HL-60/S4 treated with phorbol 12-myristate 13-acetate at 8.2 ng/mL for 4 days and 3 days (cell line): ENCODE data around the gene KANSL2.
"Not testable (repeated sequence)": the region's sequence is repeated elsewhere in the genome, so short reads cannot be mapped to it uniquely, and the experiment has no call there.

ENCODE experiments used
- in situ Hi-C: fragments of 300-500 bp; cut with MboI; formaldehyde crosslinking; loops from 2 replicates; pipeline ENCODE4 v1.15.0; 2022; ENCODE audit warnings: low sequenced_read_pairs

The KANSL2 gene

GRCh38 chr12:48686037-48686595 is 4.1 kb upstream of the KANSL2 start:
- in situ Hi-C loops, result no loop called here

GRCh38 chr12:48683534-48683933 is 1.5 kb upstream of the KANSL2 start:
- in situ Hi-C loops, result no loop called here

- in situ Hi-C loops, result no loop called here
Measured at GRCh38 chr12:48682927-48683326, 889 bp upstream of the KANSL2 start.

- in situ Hi-C loops, result not testable (repeated sequence)
Measured at GRCh38 chr12:48682533-48682905, 481 bp upstream of the KANSL2 start.

GRCh38 chr12:48681399-48681709 is 684 bp downstream of the KANSL2 start:
- in situ Hi-C loops, result no loop called here

GRCh38 chr12:48680861-48681260 is 1.2 kb downstream of the KANSL2 start:
- in situ Hi-C loops, result no loop called here

GRCh38 chr12:48678551-48679185 is 3.4 kb downstream of the KANSL2 start:
- in situ Hi-C loops, result no loop called here

GRCh38 chr12:48671231-48671856 is 10.7 kb downstream of the KANSL2 start:
- in situ Hi-C loops, result no loop called here

- in situ Hi-C loops, result no loop called here
Measured at GRCh38 chr12:48668996-48669395, 13.0 kb downstream of the KANSL2 start.

- in situ Hi-C loops, result no loop called here
Measured at GRCh38 chr12:48659863-48660262, 22.2 kb downstream of the KANSL2 start.

GRCh38 chr12:48651681-48652080 is 30.4 kb downstream of the KANSL2 start:
- in situ Hi-C loops, result no loop called here

GRCh38 chr12:48645354-48645753 is 36.7 kb downstream of the KANSL2 start:
- in situ Hi-C loops, result not testable (repeated sequence)

GRCh38 chr12:48643011-48643410 is 39.0 kb downstream of the KANSL2 start:
- in situ Hi-C loops, result no loop called here

GRCh38 chr12:48641752-48642555 is 40.1 kb downstream of the KANSL2 start:
- in situ Hi-C loops, result not testable (repeated sequence)

GRCh38 chr12:48640854-48641253 is 41.2 kb downstream of the KANSL2 start:
- in situ Hi-C loops, result no loop called here

- in situ Hi-C loops, result no loop called here
Measured at GRCh38 chr12:48640428-48640827, 41.6 kb downstream of the KANSL2 start.

GRCh38 chr12:48631071-48631470 is 51.0 kb downstream of the KANSL2 start:
- in situ Hi-C loops, result no loop called here

- in situ Hi-C loops, result no loop called here
Measured at GRCh38 chr12:48630346-48630745, 51.7 kb downstream of the KANSL2 start.

GRCh38 chr12:48629541-48629940 is 52.5 kb downstream of the KANSL2 start:
- in situ Hi-C loops, result no loop called here

- in situ Hi-C loops, result no loop called here
Measured at GRCh38 chr12:48627556-48627955, 54.5 kb downstream of the KANSL2 start.

- in situ Hi-C loops, result not testable (repeated sequence)
Measured at GRCh38 chr12:48622997-48623396, 59.0 kb downstream of the KANSL2 start.

- in situ Hi-C loops, result no loop called here
Measured at GRCh38 chr12:48618541-48618940, 63.5 kb downstream of the KANSL2 start.
